HepG2 (cell line): Measurements from ENCODE around the gene PLK5. TPM values are rescaled to one million over a fixed set of nuclear protein-coding genes. Genes with fewer than 3 reads are reported as not detected.

Experiments
- ATAC-seq: fragments of 200-7000 bp; cut with Tn5 transposase; 3 replicates; pipeline ENCODE4 v1.9.1; 2020; ENCODE audit warnings: mild to moderate bottlenecking, moderate library complexity
- BruUV-seq: library from RNA; stranded (reverse); fragments of 400-500 nt; replicated peaks from 2 replicates; lab custom pipeline; 2021; lab: Mats Ljungman, UMichigan
- CTCF ChIA-PET: fragments of 300-600 bp; formaldehyde crosslinking; extraction: SDS; loops from one replicate; lab custom pipeline; 2021; ENCODE audit warnings: low total read pairs, inconsistent platforms, low intra/inter-chr PET ratio; lab: Yijun Ruan, JAX
- POLR2A ChIA-PET: fragments of 350-600 bp; sonication (Branson Sonifier 250); formaldehyde crosslinking; loops from one replicate; lab custom pipeline; 2020; ENCODE audit warnings: antibody characterized with exemption, inconsistent platforms; lab: Yijun Ruan, JAX
- DNase-seq: peaks from one replicate; pipeline ENCODE4 v3.0.0-alpha.2; 2015; ENCODE audit warnings: low spot score
- FAIRE-seq: peaks from 3 replicates; lab custom pipeline; 2011; peaks lifted over from hg19 to GRCh38; lab: Jason Lieb, UNC
- H2AFZ ChIP-seq: one replicate; pipeline ENCODE4 v1.6.1; 2011; ENCODE audit warnings: low read length, inconsistent platforms
- H3K27ac ChIP-seq: fragments of 300-600 bp; 3 replicates; pipeline ENCODE4 v1.8.0; 2011; ENCODE audit warnings: mixed run types, mild to moderate bottlenecking, mixed read lengths, low read length, inconsistent platforms; ENCODE audit not compliant: insufficient read depth; ENCODE audit errors: extremely low read length
- H3K27me3 ChIP-seq, 2 experiments: fragments of 200-600 bp in 1 of 2; 2 replicates in 1 of 2; 3 replicates in 1 of 2; pipeline versions ENCODE4 v1.6.0 to v1.8.0; 2011; ENCODE audit warnings: low read length in 2 of 2, mild to moderate bottlenecking in 2 of 2, moderate library complexity in 2 of 2, inconsistent platforms in 1 of 2; ENCODE audit not compliant: insufficient read depth in 2 of 2, control insufficient read depth in 1 of 2
- H3K36me3 ChIP-seq, 2 experiments: fragments of 200-600 bp in 1 of 2; replicated peaks in 1 of 2; 2 replicates in 1 of 2; 3 replicates in 1 of 2; pipeline versions ENCODE4 v1.5.1 to v1.8.0; 2011; ENCODE audit warnings: low read length in 2 of 2, inconsistent platforms in 1 of 2; ENCODE audit not compliant: insufficient read depth in 2 of 2, control insufficient read depth in 1 of 2
- H3K4me1 ChIP-seq: 2 replicates; pipeline ENCODE4 v1.5.1; 2012; ENCODE audit warnings: low read length, inconsistent platforms; ENCODE audit not compliant: insufficient read depth
- H3K4me2 ChIP-seq: 2 replicates; pipeline ENCODE4 v1.6.0; 2011; ENCODE audit warnings: low read depth, low read length, inconsistent platforms
- H3K4me3 ChIP-seq, 3 experiments: fragments of 200-600 bp in 1 of 3; sonication (generic), shearing (Covaris generic) in 1 of 3; replicated peaks in 1 of 3; 2 replicates each; pipeline ENCODE4 v1.5.1; 2011 to 2016; ENCODE audit warnings: low read length in 3 of 3, inconsistent platforms in 2 of 3, low read depth in 2 of 3, mild to moderate bottlenecking in 2 of 3, control low read depth in 1 of 3, mixed read lengths in 1 of 3; ENCODE audit not compliant: insufficient read depth in 1 of 3
- H3K79me2 ChIP-seq: one replicate; pipeline ENCODE4 v1.6.1; 2011; ENCODE audit warnings: low read length, inconsistent platforms; ENCODE audit not compliant: insufficient read depth
- H3K9ac ChIP-seq: 2 replicates; pipeline ENCODE4 v1.6.0; 2011; ENCODE audit warnings: mild to moderate bottlenecking, low read depth, low read length, inconsistent platforms; ENCODE audit not compliant: insufficient read depth
- H3K9me3 ChIP-seq: 2 replicates; pipeline ENCODE4 v1.5.1; 2012; ENCODE audit warnings: mild to moderate bottlenecking, low read length
- H4K20me1 ChIP-seq: 2 replicates; pipeline ENCODE4 v1.6.0; 2011; ENCODE audit warnings: inconsistent platforms, mild to moderate bottlenecking, low read length, moderate library complexity; ENCODE audit not compliant: insufficient read depth
- HDAC6 ChIP-seq: fragments of 200-600 bp; sonication (generic); IDR thresholded peaks from 2 replicates; pipeline ENCODE4 v1.7.0; 2017; ENCODE audit warnings: mild to moderate bottlenecking, antibody characterized with exemption, low read length, low read depth
- HHEX ChIP-seq: IDR thresholded peaks from 2 replicates; pipeline ENCODE4 v1.6.1; 2016; ENCODE audit warnings: control low read depth
- HMG20B ChIP-seq: conservative IDR thresholded peaks from 2 replicates; pipeline ENCODE4 v1.6.1; 2016; ENCODE audit warnings: missing genetic modification reagents, missing compliant biosample characterization
- HNRNPLL ChIP-seq: fragments of 200-400 bp; formaldehyde crosslinking; IDR thresholded peaks from 2 replicates; pipeline ENCODE4 v1.6.1; 2017; ENCODE audit warnings: mild to moderate bottlenecking, low read depth, low read length; ENCODE audit not compliant: poor library complexity, severe bottlenecking
- NR2F2 ChIP-seq: IDR thresholded peaks from 2 replicates; pipeline ENCODE4 v1.6.1; 2012; ENCODE audit warnings: low read depth, inconsistent platforms, borderline replicate concordance
- SALL1 ChIP-seq: sonication (generic); formaldehyde crosslinking; IDR thresholded peaks from 2 replicates; pipeline ENCODE4 v1.8.0; 2022; ENCODE audit warnings: mild to moderate bottlenecking, missing genetic modification reagents
- YEATS4 ChIP-seq: sonication (generic); formaldehyde crosslinking; IDR thresholded peaks from 2 replicates; pipeline ENCODE4 v1.4.0; 2020; ENCODE audit warnings: missing genetic modification reagents, borderline replicate concordance
- ZNF180 ChIP-seq: sonication (generic); formaldehyde crosslinking; IDR thresholded peaks from 2 replicates; pipeline ENCODE4 v1.4.0; 2020; ENCODE audit warnings: low read depth, missing genetic modification reagents, borderline replicate concordance
- ZNF292 ChIP-seq: sonication (generic); formaldehyde crosslinking; IDR thresholded peaks from 2 replicates; pipeline ENCODE4 v1.8.1; 2022; ENCODE audit warnings: mild to moderate bottlenecking, low read depth, missing genetic modification reagents, borderline replicate concordance
- ZNF350 ChIP-seq: sonication (generic); formaldehyde crosslinking; IDR thresholded peaks from 2 replicates; pipeline ENCODE4 v1.4.0; 2020; ENCODE audit warnings: mild to moderate bottlenecking, low read depth, missing genetic modification reagents, borderline replicate concordance
- ZNF777 ChIP-seq: sonication (generic); formaldehyde crosslinking; IDR thresholded peaks from 2 replicates; pipeline ENCODE4 v1.4.0; 2020; ENCODE audit warnings: missing genetic modification reagents
- WGBS: methylation state at CpG from one replicate; pipeline ENCODE4 v1.1.6; 2017; ENCODE audit warnings: low lambda C conversion rate; 5-methylcytosine and 5-hydroxymethylcytosine counted together
- in situ Hi-C: cut with HindIII; loops from 2 replicates; pipeline ENCODE4 v1.10.0; 2017; ENCODE audit warnings: low pct_unique_long_range_greater_than_20kb; ENCODE audit not compliant: extremely low pct_ligation_motif_present
- intact Hi-C: fragments of 100-400 bp; cut with micrococcal nuclease; formaldehyde crosslinking; loops from one replicate; pipeline ENCODE4 v1.10.0; 2022; ENCODE audit not compliant: unreplicated experiment
- polyA plus RNA-seq, 8 experiments: library from polyadenylated mRNA; depleted of rRNA in 3 of 8; stranded (reverse) in 7 of 8; unstranded in 1 of 8; fragments of >200 nt; fragmentation: Illumina TruSeq in 4 of 8; extraction: Trizol in 4 of 8; gene quantifications; 2 replicates each; pipeline versions ENCODE4 v1.2.1 to v1.2.3, GENCODE V29; 2011 to 2016; ENCODE audit warnings: low read depth in 4 of 8, missing spikeins in 1 of 8, mixed read lengths in 1 of 8; ENCODE audit not compliant: insufficient read depth in 1 of 8
- total RNA-seq, 5 experiments: library from RNA; depleted of rRNA; stranded (reverse); fragments of >200 nt; fragmentation: Illumina TruSeq; extraction: Trizol; gene quantifications; 2 replicates each; pipeline ENCODE4 v1.2.3, GENCODE V29; 2016; ENCODE audit warnings: low read depth in 1 of 5
- TF ChIP-seq, protein P1 (sequence below): IDR thresholded peaks from 2 replicates; pipeline ENCODE4 v1.6.1; 2016; ENCODE audit warnings: missing compliant biosample characterization, missing genetic modification reagents, borderline replicate concordance
- TF ChIP-seq, protein P2 (sequence below): sonication (generic); formaldehyde crosslinking; IDR thresholded peaks from 2 replicates; pipeline ENCODE4 v1.4.0; 2020; ENCODE audit warnings: missing genetic modification reagents
- TF ChIP-seq, protein P3 (sequence below): sonication (generic); formaldehyde crosslinking; IDR thresholded peaks from 2 replicates; pipeline ENCODE4 v1.8.1; 2022; ENCODE audit warnings: mild to moderate bottlenecking, missing genetic modification reagents
- TF ChIP-seq, protein P4 (sequence below): sonication (generic); formaldehyde crosslinking; IDR thresholded peaks from 2 replicates; pipeline ENCODE4 v1.5.0; 2020; ENCODE audit warnings: mild to moderate bottlenecking, missing genetic modification reagents

PLK5 gene
- total and polyA plus RNA-seq, 2 of the 13 experiments (the other 11 are each of a cell fraction or from before 2014, with no cell fraction given), result not detected

DNA sequence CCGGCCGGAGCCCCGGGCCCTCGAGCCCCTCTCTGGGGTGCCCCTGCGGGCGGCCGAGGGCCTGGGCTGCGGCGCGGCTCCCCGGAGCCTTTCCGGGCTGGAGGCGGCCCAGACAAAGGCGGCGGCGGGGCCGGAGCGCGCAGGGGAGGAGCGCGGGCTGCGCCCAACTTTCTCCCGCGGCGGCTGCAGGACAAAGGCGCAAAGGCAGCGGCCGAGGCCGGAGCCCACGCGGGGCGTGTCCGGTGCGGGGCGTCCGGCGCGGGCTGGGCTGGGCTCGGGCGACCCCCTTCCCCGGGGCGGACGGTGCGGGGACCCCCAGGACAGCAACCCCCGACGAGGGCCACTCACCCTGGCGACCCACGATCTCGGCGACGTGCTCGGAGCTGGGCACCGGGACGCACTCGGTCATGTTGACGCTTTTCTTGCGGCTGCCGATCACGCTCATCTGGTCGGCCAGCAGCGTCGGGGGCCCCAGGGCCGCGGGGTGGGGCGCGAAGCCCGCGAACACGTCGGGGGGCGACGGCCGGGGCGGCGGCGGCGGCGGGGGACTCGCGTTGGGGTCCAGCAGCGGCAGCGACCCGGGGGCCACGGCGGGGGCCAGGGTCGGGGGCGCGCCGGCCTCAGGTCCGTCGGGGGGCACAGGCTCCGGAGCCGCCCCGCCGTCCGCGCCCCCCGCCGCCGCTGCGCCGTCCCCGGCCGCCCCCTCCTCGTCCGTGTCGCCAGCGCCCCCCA lies 43.4 kb downstream of the PLK5 start:
- WGBS, result 2% methylated on average over 10 of the region's 108 CpGs
- Histone ChIP-seq H3K9me3 (no peaks in the 10 kb centered on the region), H4K20me1 (0 out of 2 replicates have a peak, but pooled peaks cover 6% of the 10 kb centered on the region), H3K4me3 (peak overlapping the region; percentile 72 to 81 (median 75); a peak in 5 of 6 replicates), H3K27ac (no peak overlapping the region), H2AFZ (no peak overlapping the region), H3K9ac (peak overlapping the region; percentile 74), H3K79me2 (peaks cover 11% of the 10 kb centered on the region), H3K36me3 (peaks cover 0 to 3% of the 10 kb centered on the region in 2 experiments; a peak in 3 of 5 replicates), H3K4me1 (peaks cover 13% of the 10 kb centered on the region), H3K4me2 (peak overlapping the region; percentile 76), H3K27me3 (peaks cover 0 to 8% of the 10 kb centered on the region in 2 experiments; a peak in 2 of 5 replicates)
- in situ Hi-C loops (no loop called here), intact Hi-C loops (loop anchor here (2.0 kb wide), 1 partner anchor 20 kb away; no protein-coding TSS in a partner anchor)
- DNase-seq (no peak), FAIRE-seq (no peak), ATAC-seq (peak; percentile 43)
- POLR2A ChIA-PET, result no interaction called here
- CTCF ChIA-PET, result no interaction called here
- BruUV-seq, result TSS peak; percentile 50
- TF ChIP-seq, protein P1, sequence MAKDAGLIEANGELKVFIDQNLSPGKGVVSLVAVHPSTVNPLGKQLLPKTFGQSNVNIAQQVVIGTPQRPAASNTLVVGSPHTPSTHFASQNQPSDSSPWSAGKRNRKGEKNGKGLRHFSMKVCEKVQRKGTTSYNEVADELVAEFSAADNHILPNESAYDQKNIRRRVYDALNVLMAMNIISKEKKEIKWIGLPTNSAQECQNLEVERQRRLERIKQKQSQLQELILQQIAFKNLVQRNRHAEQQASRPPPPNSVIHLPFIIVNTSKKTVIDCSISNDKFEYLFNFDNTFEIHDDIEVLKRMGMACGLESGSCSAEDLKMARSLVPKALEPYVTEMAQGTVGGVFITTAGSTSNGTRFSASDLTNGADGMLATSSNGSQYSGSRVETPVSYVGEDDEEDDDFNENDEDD (CRISPR knock-in tag), result peak; percentile 51; the same call in 1 of the 2 replicates
- TF ChIP-seq ZNF292 (CRISPR knock-in tag) (no peak), HMG20B (CRISPR knock-in tag) (no peak), NR2F2 (0 out of 2 replicates have a peak, but pooled peaks have one; percentile 21), ZNF777 (CRISPR knock-in tag) (peak; percentile 95), SALL1 (CRISPR knock-in tag) (no peak), HNRNPLL (peak; percentile 51), HDAC6 (no peak), ZNF350 (CRISPR knock-in tag) (no peak), HHEX (CRISPR knock-in tag) (no peak), ZNF180 (CRISPR knock-in tag) (no peak), YEATS4 (CRISPR knock-in tag) (0 out of 2 replicates have a peak, but pooled peaks have one; percentile 37)
- TF ChIP-seq, protein P2, sequence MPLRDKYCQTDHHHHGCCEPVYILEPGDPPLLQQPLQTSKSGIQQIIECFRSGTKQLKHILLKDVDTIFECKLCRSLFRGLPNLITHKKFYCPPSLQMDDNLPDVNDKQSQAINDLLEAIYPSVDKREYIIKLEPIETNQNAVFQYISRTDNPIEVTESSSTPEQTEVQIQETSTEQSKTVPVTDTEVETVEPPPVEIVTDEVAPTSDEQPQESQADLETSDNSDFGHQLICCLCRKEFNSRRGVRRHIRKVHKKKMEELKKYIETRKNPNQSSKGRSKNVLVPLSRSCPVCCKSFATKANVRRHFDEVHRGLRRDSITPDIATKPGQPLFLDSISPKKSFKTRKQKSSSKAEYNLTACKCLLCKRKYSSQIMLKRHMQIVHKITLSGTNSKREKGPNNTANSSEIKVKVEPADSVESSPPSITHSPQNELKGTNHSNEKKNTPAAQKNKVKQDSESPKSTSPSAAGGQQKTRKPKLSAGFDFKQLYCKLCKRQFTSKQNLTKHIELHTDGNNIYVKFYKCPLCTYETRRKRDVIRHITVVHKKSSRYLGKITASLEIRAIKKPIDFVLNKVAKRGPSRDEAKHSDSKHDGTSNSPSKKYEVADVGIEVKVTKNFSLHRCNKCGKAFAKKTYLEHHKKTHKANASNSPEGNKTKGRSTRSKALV (CRISPR knock-in tag), result no peak
- TF ChIP-seq, protein P3, sequence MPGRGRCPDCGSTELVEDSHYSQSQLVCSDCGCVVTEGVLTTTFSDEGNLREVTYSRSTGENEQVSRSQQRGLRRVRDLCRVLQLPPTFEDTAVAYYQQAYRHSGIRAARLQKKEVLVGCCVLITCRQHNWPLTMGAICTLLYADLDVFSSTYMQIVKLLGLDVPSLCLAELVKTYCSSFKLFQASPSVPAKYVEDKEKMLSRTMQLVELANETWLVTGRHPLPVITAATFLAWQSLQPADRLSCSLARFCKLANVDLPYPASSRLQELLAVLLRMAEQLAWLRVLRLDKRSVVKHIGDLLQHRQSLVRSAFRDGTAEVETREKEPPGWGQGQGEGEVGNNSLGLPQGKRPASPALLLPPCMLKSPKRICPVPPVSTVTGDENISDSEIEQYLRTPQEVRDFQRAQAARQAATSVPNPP, result no peak
- TF ChIP-seq, protein P4, sequence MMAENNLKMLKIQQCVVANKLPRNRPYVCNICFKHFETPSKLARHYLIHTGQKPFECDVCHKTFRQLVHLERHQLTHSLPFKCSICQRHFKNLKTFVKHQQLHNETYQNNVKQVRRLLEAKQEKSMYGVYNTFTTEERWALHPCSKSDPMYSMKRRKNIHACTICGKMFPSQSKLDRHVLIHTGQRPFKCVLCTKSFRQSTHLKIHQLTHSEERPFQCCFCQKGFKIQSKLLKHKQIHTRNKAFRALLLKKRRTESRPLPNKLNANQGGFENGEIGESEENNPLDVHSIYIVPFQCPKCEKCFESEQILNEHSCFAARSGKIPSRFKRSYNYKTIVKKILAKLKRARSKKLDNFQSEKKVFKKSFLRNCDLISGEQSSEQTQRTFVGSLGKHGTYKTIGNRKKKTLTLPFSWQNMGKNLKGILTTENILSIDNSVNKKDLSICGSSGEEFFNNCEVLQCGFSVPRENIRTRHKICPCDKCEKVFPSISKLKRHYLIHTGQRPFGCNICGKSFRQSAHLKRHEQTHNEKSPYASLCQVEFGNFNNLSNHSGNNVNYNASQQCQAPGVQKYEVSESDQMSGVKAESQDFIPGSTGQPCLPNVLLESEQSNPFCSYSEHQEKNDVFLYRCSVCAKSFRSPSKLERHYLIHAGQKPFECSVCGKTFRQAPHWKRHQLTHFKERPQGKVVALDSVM (CRISPR knock-in tag), result no peak
